C4-2B (cell line): ENCODE results near the gene SAMD13.

Experiments used
- ZFX ChIP-seq: fragments of 450-650 bp; IDR thresholded peaks from 2 replicates; pipeline ENCODE4 v1.6.1; 2017
- TF ChIP-seq, protein P1 (sequence below): fragments of 450-650 bp; conservative IDR thresholded peaks from 2 replicates; pipeline ENCODE4 v1.5.1; 2017; ENCODE audit warnings: mild to moderate bottlenecking

DNA sequence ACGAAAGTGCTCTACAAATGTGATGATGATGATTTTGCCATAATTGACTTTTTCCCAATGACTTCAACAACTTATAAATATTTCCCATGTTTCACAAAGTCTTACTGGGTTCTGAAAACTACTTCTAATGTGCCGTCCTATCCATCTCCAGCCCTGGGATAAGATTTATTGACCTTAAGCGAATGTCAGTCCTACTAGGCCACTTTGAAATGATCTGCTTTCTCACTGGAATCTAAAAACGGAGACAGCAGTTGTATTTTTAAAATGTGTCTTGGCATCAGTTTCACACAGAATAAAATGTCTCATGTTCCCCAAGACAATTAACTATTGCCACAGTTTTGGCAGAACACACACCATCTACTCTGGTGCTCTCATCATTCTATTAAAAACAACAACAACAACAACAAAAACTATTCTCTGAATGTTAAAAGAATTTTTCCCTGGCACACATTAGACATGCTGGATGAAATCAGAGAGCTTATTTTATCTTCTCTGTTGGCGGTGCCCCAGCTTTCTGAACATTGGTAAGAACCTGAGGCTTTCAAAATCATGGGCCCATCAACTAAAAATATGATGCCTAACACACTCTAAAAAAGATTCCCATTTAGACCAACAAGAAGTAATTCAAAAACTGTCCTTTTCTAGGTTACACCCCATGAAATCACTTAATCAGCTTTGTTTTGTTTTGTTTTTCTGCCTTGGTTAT, 73.6 kb downstream of the SAMD13 start:
- TF ChIP-seq, protein P1, sequence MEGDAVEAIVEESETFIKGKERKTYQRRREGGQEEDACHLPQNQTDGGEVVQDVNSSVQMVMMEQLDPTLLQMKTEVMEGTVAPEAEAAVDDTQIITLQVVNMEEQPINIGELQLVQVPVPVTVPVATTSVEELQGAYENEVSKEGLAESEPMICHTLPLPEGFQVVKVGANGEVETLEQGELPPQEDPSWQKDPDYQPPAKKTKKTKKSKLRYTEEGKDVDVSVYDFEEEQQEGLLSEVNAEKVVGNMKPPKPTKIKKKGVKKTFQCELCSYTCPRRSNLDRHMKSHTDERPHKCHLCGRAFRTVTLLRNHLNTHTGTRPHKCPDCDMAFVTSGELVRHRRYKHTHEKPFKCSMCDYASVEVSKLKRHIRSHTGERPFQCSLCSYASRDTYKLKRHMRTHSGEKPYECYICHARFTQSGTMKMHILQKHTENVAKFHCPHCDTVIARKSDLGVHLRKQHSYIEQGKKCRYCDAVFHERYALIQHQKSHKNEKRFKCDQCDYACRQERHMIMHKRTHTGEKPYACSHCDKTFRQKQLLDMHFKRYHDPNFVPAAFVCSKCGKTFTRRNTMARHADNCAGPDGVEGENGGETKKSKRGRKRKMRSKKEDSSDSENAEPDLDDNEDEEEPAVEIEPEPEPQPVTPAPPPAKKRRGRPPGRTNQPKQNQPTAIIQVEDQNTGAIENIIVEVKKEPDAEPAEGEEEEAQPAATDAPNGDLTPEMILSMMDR = no peak
- TF ChIP-seq ZFX = no peak
